Measurements from ENCODE around the gene GRK5.

Gene GRK5

DNA sequence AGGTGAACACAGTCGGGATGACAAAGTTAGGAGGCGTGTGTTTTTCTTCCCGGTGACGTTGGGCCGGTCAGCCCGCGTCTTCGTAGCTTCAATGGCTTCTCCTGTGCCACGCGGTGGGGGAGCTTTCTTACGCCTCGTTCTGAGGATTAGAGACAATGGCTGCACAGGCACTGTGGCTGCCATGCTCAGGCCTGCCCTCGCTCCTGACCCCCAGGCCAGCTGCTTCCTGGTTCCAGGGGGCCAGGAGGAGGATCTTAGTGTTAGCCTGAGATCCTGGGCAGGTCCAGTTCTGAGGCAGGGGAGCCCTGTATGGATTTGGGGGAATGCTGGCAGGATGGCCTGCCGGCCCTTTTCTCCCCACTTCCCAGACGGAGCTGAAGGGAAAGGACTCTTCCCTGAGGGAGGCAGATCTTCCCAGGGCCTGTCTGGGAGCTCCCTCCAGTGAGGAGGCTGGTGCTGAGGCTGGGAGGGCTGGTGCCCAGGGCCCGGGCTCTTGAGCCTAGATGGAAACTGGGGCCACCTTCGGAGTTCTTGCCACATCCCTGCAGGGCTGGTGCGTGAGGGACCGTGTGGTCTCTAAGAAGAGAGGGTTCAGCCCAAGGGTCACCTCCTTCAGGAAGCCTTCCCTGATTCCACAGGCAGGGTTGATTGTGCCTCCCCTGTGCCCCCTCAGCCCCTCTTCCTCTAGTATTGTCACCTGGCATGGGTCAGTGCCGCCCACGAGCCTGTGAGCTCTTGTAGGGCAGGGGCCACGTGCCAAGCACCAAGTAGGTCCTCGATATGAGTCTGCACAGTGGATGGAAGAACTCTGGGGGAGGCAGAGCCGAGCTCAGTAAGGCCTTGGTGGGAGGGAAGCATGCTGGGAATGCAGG, 101.4 kb downstream of the GRK5 start:
- Histone ChIP-seq H3K4me1 (ENCODE audit: control insufficient read depth, insufficient read depth, low read length) (peaks cover 53% of the 10 kb centered on the region), H3K27ac (ENCODE audit: low read length) (peak overlapping the region; percentile 41), H3K9me3 (ENCODE audit: control insufficient read depth in 2 of 2, low read length in 2 of 2) (no peaks in the 10 kb centered on the region)

DNA sequence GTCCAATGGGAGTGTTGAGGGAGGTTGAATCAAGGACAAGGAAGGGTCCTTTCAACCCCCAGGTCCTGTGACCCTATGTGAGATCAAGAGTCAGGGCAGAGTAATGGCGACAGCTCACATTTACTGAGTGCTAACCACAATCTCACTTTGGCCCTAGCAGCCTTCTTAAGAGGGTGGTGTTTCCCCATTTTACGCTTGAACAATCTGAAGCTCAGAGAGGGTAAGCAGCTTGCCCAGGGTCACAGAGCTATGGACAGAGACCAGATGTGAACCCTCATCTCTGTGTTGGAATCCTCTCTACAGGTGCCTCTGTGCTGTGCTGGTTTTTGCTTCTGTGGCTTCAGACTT, 102.0 kb downstream of the GRK5 start:
- Histone ChIP-seq H3K9me3 (ENCODE audit: control insufficient read depth in 2 of 2, low read length in 2 of 2) (no peaks in the 10 kb centered on the region), H3K36me3 (ENCODE audit: control insufficient read depth in 2 of 2, insufficient read depth in 2 of 2, low read length in 2 of 2) (no peaks in the 10 kb centered on the region), H3K9ac (ENCODE audit: low read length in 2 of 2) (no peak overlapping the region), H3K4me3 (ENCODE audit: low read length in 2 of 2) (no peak overlapping the region), H3K27ac (ENCODE audit: low read length) (no peak overlapping the region), H3K4me1 (ENCODE audit: control insufficient read depth, insufficient read depth, low read length) (peaks cover 55% of the 10 kb centered on the region), H3K27me3 (ENCODE audit: control insufficient read depth in 1 of 2, insufficient read depth in 2 of 2, low read length in 2 of 2) (no peaks in the 10 kb centered on the region)

More for the DNA sequence above, 101.4 kb downstream of the GRK5 start:
- H3K9ac ChIP-seq (ENCODE audit: low read length in 2 of 2): no peak overlapping the region
- no peaks in the 10 kb centered on the region for H3K27me3 ChIP-seq (ENCODE audit: control insufficient read depth in 1 of 2, insufficient read depth in 2 of 2, low read length in 2 of 2)
- H3K36me3 ChIP-seq (ENCODE audit: control insufficient read depth in 2 of 2, insufficient read depth in 2 of 2, low read length in 2 of 2): no peaks in the 10 kb centered on the region
- no peak overlapping the region for H3K4me3 ChIP-seq (ENCODE audit: low read length in 2 of 2)

DNA sequence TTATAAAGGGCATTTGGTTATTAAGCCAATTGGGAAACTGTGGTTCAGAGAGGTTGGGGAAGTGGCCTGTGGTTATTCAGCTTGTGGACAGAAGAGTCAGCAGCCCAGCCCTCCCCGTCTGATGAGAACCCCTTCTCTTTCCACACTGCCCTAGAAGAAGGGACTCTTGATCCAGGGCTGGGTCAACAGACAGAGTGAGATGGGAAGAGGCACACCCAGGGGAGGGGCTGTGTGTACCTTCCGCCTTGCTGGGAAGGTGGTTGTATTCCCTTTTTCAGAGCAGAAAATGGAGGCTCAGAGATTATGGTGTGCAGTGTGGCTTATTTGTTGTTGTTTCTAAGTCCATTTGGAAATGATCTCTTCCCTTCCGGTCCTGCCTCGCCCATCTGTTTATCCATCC, 103.4 kb downstream of the GRK5 start:
- no peaks in the 10 kb centered on the region for H3K27me3 ChIP-seq (ENCODE audit: control insufficient read depth in 1 of 2, insufficient read depth in 2 of 2, low read length in 2 of 2)
- H3K4me3 ChIP-seq (ENCODE audit: low read length in 2 of 2): no peak overlapping the region
- no peaks in the 10 kb centered on the region for H3K9me3 ChIP-seq (ENCODE audit: control insufficient read depth in 2 of 2, low read length in 2 of 2)
- peaks cover 56% of the 10 kb centered on the region for H3K4me1 ChIP-seq (ENCODE audit: control insufficient read depth, insufficient read depth, low read length)
- no peaks in the 10 kb centered on the region for H3K36me3 ChIP-seq (ENCODE audit: control insufficient read depth in 2 of 2, insufficient read depth in 2 of 2, low read length in 2 of 2)
- no peak overlapping the region for H3K9ac ChIP-seq (ENCODE audit: low read length in 2 of 2)
- H3K27ac ChIP-seq (ENCODE audit: low read length): peak overlapping the region; percentile 18

DNA sequence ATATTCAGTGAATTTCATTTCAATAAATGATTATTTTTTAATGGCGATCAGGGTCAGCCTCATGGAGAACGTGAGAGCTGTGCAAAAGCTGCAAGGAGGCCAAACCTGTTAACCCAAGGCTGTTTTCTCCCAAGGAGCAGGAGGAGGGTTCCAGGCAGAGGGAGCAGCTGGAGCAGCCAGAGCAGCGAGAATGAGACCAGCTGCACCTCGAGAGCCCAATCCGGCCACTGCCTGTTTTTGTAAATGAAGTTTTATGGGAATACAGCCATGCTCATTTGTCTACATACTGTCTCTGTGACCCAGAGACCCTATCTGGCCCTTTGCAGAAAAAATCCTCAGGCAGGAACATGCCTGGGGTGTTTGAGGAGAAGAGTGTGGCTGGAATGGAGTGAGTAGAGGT, 104.9 kb downstream of the GRK5 start:
- no peak overlapping the region for H3K27ac ChIP-seq (ENCODE audit: low read length)
- H3K36me3 ChIP-seq (ENCODE audit: control insufficient read depth in 2 of 2, insufficient read depth in 2 of 2, low read length in 2 of 2): no peaks in the 10 kb centered on the region
- no peak overlapping the region for H3K9ac ChIP-seq (ENCODE audit: low read length in 2 of 2)
- no peaks in the 10 kb centered on the region for H3K9me3 ChIP-seq (ENCODE audit: control insufficient read depth in 2 of 2, low read length in 2 of 2)
- no peaks in the 10 kb centered on the region for H3K27me3 ChIP-seq (ENCODE audit: control insufficient read depth in 1 of 2, insufficient read depth in 2 of 2, low read length in 2 of 2)
- peaks cover 56% of the 10 kb centered on the region for H3K4me1 ChIP-seq (ENCODE audit: control insufficient read depth, insufficient read depth, low read length)
- no peak overlapping the region for H3K4me3 ChIP-seq (ENCODE audit: low read length in 2 of 2)

DNA sequence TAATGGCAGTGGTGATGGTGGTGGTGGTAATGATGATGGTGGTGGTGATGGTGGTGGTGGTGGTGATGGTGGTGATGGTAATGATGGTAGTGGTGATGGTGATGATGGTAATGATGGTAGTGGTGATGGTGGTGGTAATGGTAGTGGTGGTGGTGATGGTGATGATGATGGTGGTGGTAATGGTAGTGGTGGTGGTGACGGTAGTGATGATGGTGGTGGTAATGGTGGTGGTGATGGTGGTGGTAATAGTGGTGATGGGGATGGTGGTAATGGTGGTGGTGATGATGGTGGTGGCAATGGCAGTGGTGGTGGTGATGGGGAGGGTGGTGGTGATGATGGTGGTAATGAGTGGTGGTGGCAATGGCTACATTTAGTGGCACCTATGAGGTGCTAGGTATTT, 105.7 kb downstream of the GRK5 start:
- no peak overlapping the region for H3K27ac ChIP-seq (ENCODE audit: low read length)
- no peaks in the 10 kb centered on the region for H3K9me3 ChIP-seq (ENCODE audit: control insufficient read depth in 2 of 2, low read length in 2 of 2)
- no peaks in the 10 kb centered on the region for H3K27me3 ChIP-seq (ENCODE audit: control insufficient read depth in 1 of 2, insufficient read depth in 2 of 2, low read length in 2 of 2)
- peaks cover 60% of the 10 kb centered on the region for H3K4me1 ChIP-seq (ENCODE audit: control insufficient read depth, insufficient read depth, low read length)
- H3K9ac ChIP-seq (ENCODE audit: low read length in 2 of 2): no peak overlapping the region
- no peaks in the 10 kb centered on the region for H3K36me3 ChIP-seq (ENCODE audit: control insufficient read depth in 2 of 2, insufficient read depth in 2 of 2, low read length in 2 of 2)
- H3K4me3 ChIP-seq (ENCODE audit: low read length in 2 of 2): no peak overlapping the region

DNA sequence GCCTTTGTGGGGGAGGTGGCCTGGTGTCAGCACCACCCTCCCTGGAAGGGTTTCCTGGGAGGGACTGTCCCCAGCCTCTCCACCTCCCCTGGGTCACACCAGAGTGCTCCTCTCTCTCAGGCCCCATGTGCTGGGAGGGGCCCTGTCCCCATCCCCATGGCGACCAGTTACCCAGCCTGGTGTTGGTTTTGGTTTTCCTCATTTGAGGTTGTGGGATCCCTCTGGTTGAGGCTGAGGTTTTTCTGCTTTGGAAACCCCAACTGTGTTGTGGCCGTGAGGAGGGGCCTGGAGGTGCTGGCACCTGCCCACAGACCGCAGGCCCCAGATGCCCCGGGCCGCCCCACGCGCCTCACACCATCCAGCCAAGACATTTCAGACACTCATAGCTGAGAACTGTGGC, 106.3 kb downstream of the GRK5 start:
- H3K27ac ChIP-seq (ENCODE audit: low read length): peak overlapping the region; percentile 79
- H3K4me1 ChIP-seq (ENCODE audit: control insufficient read depth, insufficient read depth, low read length): peaks cover 58% of the 10 kb centered on the region

DNA sequence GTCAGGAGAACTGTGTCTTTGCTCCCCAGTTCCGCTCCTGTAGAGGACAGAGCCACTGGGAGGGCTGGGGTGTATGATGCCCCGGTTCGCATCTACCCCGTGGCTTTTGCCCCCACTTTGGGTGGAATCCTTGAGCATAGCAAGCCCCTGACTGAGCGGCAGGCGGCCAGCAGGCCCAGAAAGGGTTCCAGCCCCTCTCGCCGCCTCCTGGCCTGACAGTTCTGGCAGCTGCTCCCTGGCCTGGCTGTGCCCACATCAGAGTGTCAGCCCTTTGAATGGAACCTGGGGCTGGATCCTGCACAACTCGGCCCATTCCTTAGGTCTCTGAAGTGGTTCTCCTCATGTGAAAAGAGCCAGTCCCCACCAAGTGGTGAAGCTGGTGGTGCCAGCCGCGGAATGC, 106.7 kb downstream of the GRK5 start:
- H3K36me3 ChIP-seq (ENCODE audit: control insufficient read depth in 2 of 2, insufficient read depth in 2 of 2, low read length in 2 of 2): peaks cover 0 to 2% of the 10 kb centered on the region in 2 donors
- no peak overlapping the region for H3K9ac ChIP-seq (ENCODE audit: low read length in 2 of 2)
- peaks cover 58% of the 10 kb centered on the region for H3K4me1 ChIP-seq (ENCODE audit: control insufficient read depth, insufficient read depth, low read length)
- peak overlapping the region; percentile 79 for H3K27ac ChIP-seq (ENCODE audit: low read length)
- H3K27me3 ChIP-seq (ENCODE audit: control insufficient read depth in 1 of 2, insufficient read depth in 2 of 2, low read length in 2 of 2): no peaks in the 10 kb centered on the region
- no peak overlapping the region for H3K4me3 ChIP-seq (ENCODE audit: low read length in 2 of 2)
- no peaks in the 10 kb centered on the region for H3K9me3 ChIP-seq (ENCODE audit: control insufficient read depth in 2 of 2, low read length in 2 of 2)

More for the DNA sequence above, 106.3 kb downstream of the GRK5 start:
- Histone ChIP-seq H3K9ac (ENCODE audit: low read length in 2 of 2) (no peak overlapping the region), H3K36me3 (ENCODE audit: control insufficient read depth in 2 of 2, insufficient read depth in 2 of 2, low read length in 2 of 2) (peaks cover 0 to 2% of the 10 kb centered on the region in 2 donors), H3K4me3 (ENCODE audit: low read length in 2 of 2) (no peak overlapping the region), H3K27me3 (ENCODE audit: control insufficient read depth in 1 of 2, insufficient read depth in 2 of 2, low read length in 2 of 2) (no peaks in the 10 kb centered on the region), H3K9me3 (ENCODE audit: control insufficient read depth in 2 of 2, low read length in 2 of 2) (no peaks in the 10 kb centered on the region)

DNA sequence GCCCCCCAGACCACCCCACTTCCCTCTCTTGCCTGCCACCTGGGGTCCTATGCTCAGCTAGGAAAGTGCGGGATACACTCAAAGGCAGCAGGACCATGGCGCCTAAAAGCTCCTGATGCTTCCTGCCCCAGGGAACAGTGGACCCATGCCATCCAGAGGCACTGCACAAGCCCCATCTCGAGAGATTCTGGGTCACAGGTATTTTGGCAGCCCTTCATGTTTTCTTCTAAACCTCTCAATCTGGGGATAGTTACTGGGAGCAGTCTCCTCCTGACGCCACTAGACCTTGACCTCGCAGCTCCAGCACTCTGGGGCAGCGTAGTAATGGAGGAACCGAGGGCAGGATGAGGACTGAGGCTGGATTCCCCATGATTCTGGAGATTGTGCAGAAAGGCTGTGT, 107.1 kb downstream of the GRK5 start:
- Histone ChIP-seq H3K27me3 (ENCODE audit: control insufficient read depth in 1 of 2, insufficient read depth in 2 of 2, low read length in 2 of 2) (no peaks in the 10 kb centered on the region), H3K9me3 (ENCODE audit: control insufficient read depth in 2 of 2, low read length in 2 of 2) (no peaks in the 10 kb centered on the region), H3K27ac (ENCODE audit: low read length) (peak overlapping the region; percentile 79), H3K36me3 (ENCODE audit: control insufficient read depth in 2 of 2, insufficient read depth in 2 of 2, low read length in 2 of 2) (peaks cover 0 to 2% of the 10 kb centered on the region in 2 donors), H3K4me1 (ENCODE audit: control insufficient read depth, insufficient read depth, low read length) (peaks cover 56% of the 10 kb centered on the region), H3K9ac (ENCODE audit: low read length in 2 of 2) (no peak overlapping the region), H3K4me3 (ENCODE audit: low read length in 2 of 2) (no peak overlapping the region)

DNA sequence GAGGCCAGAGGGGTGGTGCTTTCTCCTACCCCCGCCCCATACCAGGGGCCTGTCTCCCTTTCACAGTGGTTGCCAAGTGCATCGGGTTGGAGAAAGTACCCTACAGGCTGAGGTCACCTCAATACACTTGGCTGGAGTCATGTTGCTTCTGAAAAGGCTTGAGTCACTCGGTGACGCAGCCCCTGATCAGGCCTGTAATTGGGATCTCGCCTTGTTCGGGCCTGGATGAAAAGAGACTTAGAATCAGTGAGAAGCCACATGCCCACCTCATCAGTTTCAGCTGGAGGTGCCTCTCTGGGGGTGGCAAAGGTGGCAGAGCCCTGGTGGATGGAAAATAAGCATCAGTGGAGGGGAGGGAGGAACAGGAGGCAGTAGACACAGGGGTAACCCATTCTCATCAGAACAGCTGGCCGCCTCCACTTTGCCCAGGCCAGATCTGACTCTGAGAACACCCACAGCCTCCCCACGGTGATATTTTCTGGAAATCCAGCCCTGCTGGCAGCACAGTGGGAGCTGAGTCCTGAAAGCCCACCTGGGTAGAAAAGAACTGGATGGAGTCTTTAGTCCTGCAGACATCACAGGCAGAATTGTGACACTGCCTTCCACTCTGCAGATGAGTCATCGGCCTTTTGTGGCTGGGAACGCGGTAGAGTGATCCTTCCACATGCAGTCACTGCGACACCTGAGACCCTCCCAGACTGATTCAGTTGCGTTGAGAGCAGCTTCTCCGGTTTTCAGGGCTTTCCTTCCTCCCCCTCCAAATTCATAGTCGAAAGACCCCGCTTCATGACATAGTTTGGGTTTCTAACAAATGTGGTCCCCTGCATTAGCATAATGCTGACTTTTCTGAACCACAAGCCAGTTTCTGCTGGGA, 108.0 kb downstream of the GRK5 start:
- Histone ChIP-seq H3K27ac (ENCODE audit: low read length) (peak overlapping the region; percentile 79), H3K4me1 (ENCODE audit: control insufficient read depth, insufficient read depth, low read length) (peaks cover 55% of the 10 kb centered on the region), H3K9ac (ENCODE audit: low read length in 2 of 2) (peak overlapping the region; percentile 45 to 60)

DNA sequence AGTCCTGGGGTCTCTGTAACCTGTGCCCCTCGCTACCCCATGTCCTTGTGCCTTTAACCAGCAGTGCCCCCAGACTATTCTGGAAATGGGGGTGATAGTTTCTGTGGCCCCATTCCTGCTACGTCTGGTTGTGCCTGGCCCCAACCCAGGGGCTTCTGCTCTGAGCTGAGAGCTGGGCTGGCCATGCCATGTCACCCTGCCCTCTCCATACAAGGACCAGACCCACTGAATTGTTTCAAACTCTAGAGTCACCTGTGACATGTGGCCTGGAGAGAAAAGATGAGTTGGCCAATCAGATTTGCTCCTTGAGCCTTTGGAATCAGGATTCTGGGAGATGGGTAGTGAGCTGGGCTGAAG, 108.6 kb downstream of the GRK5 start:
- H3K4me1 ChIP-seq (ENCODE audit: control insufficient read depth, insufficient read depth, low read length): peaks cover 55% of the 10 kb centered on the region

More for the DNA sequence above, 108.0 kb downstream of the GRK5 start:
- H3K36me3 ChIP-seq (ENCODE audit: control insufficient read depth in 2 of 2, insufficient read depth in 2 of 2, low read length in 2 of 2): peaks cover 0 to 2% of the 10 kb centered on the region in 2 donors
- no peak overlapping the region for H3K4me3 ChIP-seq (ENCODE audit: low read length in 2 of 2)
- H3K9me3 ChIP-seq (ENCODE audit: control insufficient read depth in 2 of 2, low read length in 2 of 2): no peaks in the 10 kb centered on the region
- no peaks in the 10 kb centered on the region for H3K27me3 ChIP-seq (ENCODE audit: control insufficient read depth in 1 of 2, insufficient read depth in 2 of 2, low read length in 2 of 2)

More for the DNA sequence above, 108.6 kb downstream of the GRK5 start:
- H3K36me3 ChIP-seq (ENCODE audit: control insufficient read depth in 2 of 2, insufficient read depth in 2 of 2, low read length in 2 of 2): peaks cover 0 to 2% of the 10 kb centered on the region in 2 donors
- H3K4me3 ChIP-seq (ENCODE audit: low read length in 2 of 2): no peak overlapping the region
- peak overlapping the region; percentile 79 for H3K27ac ChIP-seq (ENCODE audit: low read length)
- peak overlapping the region; percentile 21 to 26 for H3K9ac ChIP-seq (ENCODE audit: low read length in 2 of 2)
- H3K27me3 ChIP-seq (ENCODE audit: control insufficient read depth in 1 of 2, insufficient read depth in 2 of 2, low read length in 2 of 2): no peaks in the 10 kb centered on the region
- no peaks in the 10 kb centered on the region for H3K9me3 ChIP-seq (ENCODE audit: control insufficient read depth in 2 of 2, low read length in 2 of 2)
